ACHN (cell line): ENCODE data around the gene TCERG1L.

ENCODE experiments used
- DNase-seq: peaks from one replicate; pipeline ENCODE4 v3.0.0-alpha.2; 2015
- in situ Hi-C: cut with HindIII; loops from 2 replicates; pipeline ENCODE4 v1.10.0; 2017; ENCODE audit warnings: low sequenced_read_pairs, low pct_ligation_motif_present, low pct_unique_long_range_greater_than_20kb

The TCERG1L gene

GRCh38 chr10:131092386-131092785 is 219.1 kb downstream of the TCERG1L start:
- in situ Hi-C loops, result no loop called here
- no peak for DNase-seq

- in situ Hi-C loops, result no loop called here
- no peak for DNase-seq
Measured at GRCh38 chr10:131091682-131092081, 219.8 kb downstream of the TCERG1L start.

GRCh38 chr10:131090761-131091661 is 220.5 kb downstream of the TCERG1L start:
- no peak for DNase-seq
- in situ Hi-C loops, result no loop called here

GRCh38 chr10:131089861-131090260 is 221.7 kb downstream of the TCERG1L start:
- DNase-seq, result no peak
- in situ Hi-C loops, result no loop called here

GRCh38 chr10:131089150-131089549 is 222.4 kb downstream of the TCERG1L start:
- DNase-seq, result no peak
- in situ Hi-C loops, result no loop called here

- in situ Hi-C loops, result no loop called here
- DNase-seq, result no peak
Measured at GRCh38 chr10:131088619-131089018, 222.9 kb downstream of the TCERG1L start.

GRCh38 chr10:131087464-131088215 is 223.9 kb downstream of the TCERG1L start:
- in situ Hi-C loops, result no loop called here
- DNase-seq, result no peak

GRCh38 chr10:131086511-131086910 is 225.0 kb downstream of the TCERG1L start:
- in situ Hi-C loops, result no loop called here
- no peak for DNase-seq

- in situ Hi-C loops, result no loop called here
- no peak for DNase-seq
Measured at GRCh38 chr10:131086094-131086493, 225.4 kb downstream of the TCERG1L start.

- DNase-seq, result no peak
- in situ Hi-C loops, result no loop called here
Measured at GRCh38 chr10:131085091-131085860, 226.2 kb downstream of the TCERG1L start.

GRCh38 chr10:131084791-131085090 is 226.8 kb downstream of the TCERG1L start:
- in situ Hi-C loops, result no loop called here
- no peak for DNase-seq

- in situ Hi-C loops, result no loop called here
- no peak for DNase-seq
Measured at GRCh38 chr10:131083915-131084790, 227.4 kb downstream of the TCERG1L start.

GRCh38 chr10:131082991-131083481 is 228.5 kb downstream of the TCERG1L start:
- no peak for DNase-seq
- in situ Hi-C loops, result no loop called here

GRCh38 chr10:131082201-131082850 is 229.2 kb downstream of the TCERG1L start:
- no peak for DNase-seq
- in situ Hi-C loops, result no loop called here

- DNase-seq, result no peak
- in situ Hi-C loops, result no loop called here
Measured at GRCh38 chr10:131081786-131082185, 229.7 kb downstream of the TCERG1L start.

- no peak for DNase-seq
- in situ Hi-C loops, result no loop called here
Measured at GRCh38 chr10:131081376-131081775, 230.1 kb downstream of the TCERG1L start.

GRCh38 chr10:131080571-131080970 is 230.9 kb downstream of the TCERG1L start:
- in situ Hi-C loops, result no loop called here
- no peak for DNase-seq

- in situ Hi-C loops, result no loop called here
- no peak for DNase-seq
Measured at GRCh38 chr10:131079314-131079713, 232.2 kb downstream of the TCERG1L start.
